Midbrain (tissue), 1 donor: ENCODE results near the gene CAPZA3.
"Not testable (repeated sequence)": the region's sequence is repeated elsewhere in the genome, so short reads cannot be mapped to it uniquely, and the experiment has no call there.

Source experiments
- DNase-seq: peaks from one replicate; lab custom pipeline; 2025; lab: John Stamatoyannopoulos, UW

The CAPZA3 gene

DNA sequence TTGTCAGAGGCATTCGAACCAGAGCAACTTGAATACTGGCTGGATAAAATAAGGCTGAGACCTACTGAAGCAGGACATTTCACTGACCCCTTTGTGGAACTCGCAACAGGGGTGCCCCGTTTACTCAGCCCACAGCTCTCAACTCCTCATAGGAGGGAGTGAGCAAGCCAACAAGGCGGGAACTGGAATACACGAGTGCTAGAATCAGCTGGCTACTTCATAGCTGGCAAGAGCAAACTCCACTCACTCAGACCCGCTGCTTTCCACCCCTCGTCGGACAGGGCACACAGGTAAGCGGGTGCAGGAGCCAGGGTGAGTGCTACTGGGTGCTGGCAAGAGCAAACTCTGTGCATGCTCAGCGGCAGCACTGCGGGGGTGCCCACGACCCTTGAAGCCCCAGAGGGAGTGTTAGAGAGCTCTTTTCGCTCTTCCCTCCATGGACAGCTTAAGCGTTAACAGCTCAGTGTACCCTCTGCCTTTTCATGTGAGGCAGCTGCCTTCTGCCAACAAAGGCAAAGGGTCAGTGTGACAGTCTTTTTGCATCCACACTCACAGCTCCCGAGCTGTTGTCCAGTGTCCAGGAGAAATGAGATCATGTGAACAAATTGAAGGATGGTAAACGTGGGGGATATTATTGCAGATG, 15.7 kb downstream of the CAPZA3 start:
- DNase-seq: no peak

- no peak for DNase-seq
Measured at GRCh38 chr12:18754124-18754707, 16.3 kb downstream of the CAPZA3 start.

DNA sequence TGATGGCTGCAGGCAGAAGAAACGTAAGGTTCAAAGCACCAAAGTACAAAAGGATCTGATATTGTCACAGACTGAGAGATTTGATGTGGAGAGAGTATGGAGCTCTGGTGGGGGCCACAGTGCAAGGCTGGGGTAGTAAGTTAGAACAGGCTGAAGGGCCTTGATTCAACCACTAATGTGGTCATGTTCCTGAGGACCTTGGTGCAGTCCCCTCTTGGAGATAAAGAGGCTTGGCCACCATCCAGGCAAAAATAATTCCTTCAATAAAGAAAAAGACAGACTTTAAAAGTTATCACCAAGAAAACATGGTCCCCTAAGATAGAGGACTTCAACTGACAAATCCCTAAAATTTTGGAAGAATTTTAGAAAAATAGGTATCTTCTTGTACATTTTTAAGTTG, 17.4 kb downstream of the CAPZA3 start:
- no peak for DNase-seq

- not testable (repeated sequence) for DNase-seq
Measured at GRCh38 chr12:18766479-18766878, 28.6 kb downstream of the CAPZA3 start.

GRCh38 chr12:18782827-18783226, 44.9 kb downstream of the CAPZA3 start:
- no peak for DNase-seq

- DNase-seq: not testable (repeated sequence)
Measured at GRCh38 chr12:18785465-18785864, 47.5 kb downstream of the CAPZA3 start.
